Measurements from ENCODE around the gene GGTA1. TPM values are rescaled to one million over a fixed set of nuclear protein-coding genes. Genes with fewer than 3 reads are reported as not detected.
"Not testable (repeated sequence)": the region's sequence is repeated elsewhere in the genome, so short reads cannot be mapped to it uniquely, and the experiment has no call there.

The GGTA1 gene
- total and polyA plus RNA-seq, 4 experiments from 2014 or later = not detected

- H3K9me3 ChIP-seq (ENCODE audit: control insufficient read depth in 1 of 2, low read length in 2 of 2); CTCF ChIA-PET (ENCODE audit: partially characterized antibody); intact Hi-C loops (cut with micrococcal nuclease); H3K9me3 Mint-ChIP-seq; POLR2A ChIA-PET (ENCODE audit: partially characterized antibody); H3K36me3 Mint-ChIP-seq; H3K27ac Mint-ChIP-seq; H3K4me3 ChIP-seq (ENCODE audit: low read length in 2 of 2); H3K27me3 ChIP-seq (ENCODE audit: insufficient read depth, low read length); H3K4me1 ChIP-seq (ENCODE audit: insufficient read depth, low read length); DNase-seq; H3K4me3 Mint-ChIP-seq; H3K27ac ChIP-seq (ENCODE audit: low read depth, low read length); H3K36me3 ChIP-seq (ENCODE audit: insufficient read depth, low read length); H3K4me1 Mint-ChIP-seq: not testable (repeated sequence)
- H3K27me3 Mint-ChIP-seq = peaks cover 37 to 39% of the 10 kb centered on the region in 2 donors
Observed at GRCh38 chr9:121458449-121458848, 41.2 kb downstream of the GGTA1 start.

GRCh38 chr9:121455527-121456239, 44.0 kb downstream of the GGTA1 start:
- intact Hi-C loops (cut with micrococcal nuclease) = no loop called here
- no peaks in the 10 kb centered on the region for H3K9me3 ChIP-seq (ENCODE audit: control insufficient read depth in 1 of 2, low read length in 2 of 2)
- no peaks in the 10 kb centered on the region for H3K36me3 ChIP-seq (ENCODE audit: insufficient read depth, low read length)
- ChIA-PET POLR2A (ENCODE audit: partially characterized antibody) (no interaction called here), CTCF (ENCODE audit: partially characterized antibody) (interaction anchor here (0.7 to 1.5 kb wide), 2 partner anchors 8 to 10 kb away, joined by 3 to 4 read pairs; no protein-coding TSS in a partner anchor)
- no peak overlapping the region for H3K4me3 ChIP-seq (ENCODE audit: low read length in 2 of 2)
- peaks cover 0 to 2% (median 0%) of the 10 kb centered on the region in 8 donors for H3K9me3 Mint-ChIP-seq
- H3K27me3 Mint-ChIP-seq = peaks cover 34 to 36% of the 10 kb centered on the region in 2 donors
- H3K27ac ChIP-seq (ENCODE audit: low read depth, low read length) = no peak overlapping the region
- H3K4me1 Mint-ChIP-seq = peaks cover 0 to 3% (median under 1%) of the 10 kb centered on the region in 4 donors
- no peaks in the 10 kb centered on the region for H3K36me3 Mint-ChIP-seq
- H3K27me3 ChIP-seq (ENCODE audit: insufficient read depth, low read length) = no peaks in the 10 kb centered on the region
- no peak overlapping the region for H3K27ac Mint-ChIP-seq
- H3K4me3 Mint-ChIP-seq = no peak overlapping the region
- DNase-seq = no peak
- H3K4me1 ChIP-seq (ENCODE audit: insufficient read depth, low read length) = no peaks in the 10 kb centered on the region

GRCh38 chr9:121454972-121455371, 44.7 kb downstream of the GGTA1 start:
- CTCF ChIA-PET (ENCODE audit: partially characterized antibody) = interaction anchor here (1.5 kb wide), 1 partner anchor 8 kb away, joined by 4 read pairs; no protein-coding TSS in a partner anchor
- H3K27ac ChIP-seq (ENCODE audit: low read depth, low read length) = no peak overlapping the region
- H3K4me3 ChIP-seq (ENCODE audit: low read length in 2 of 2) = no peak overlapping the region
- Mint-ChIP-seq H3K27me3 (peaks cover 31 to 35% of the 10 kb centered on the region in 2 donors), H3K4me1 (peaks cover 0 to 3% (median under 1%) of the 10 kb centered on the region in 4 donors), H3K36me3 (no peaks in the 10 kb centered on the region), H3K4me3 (no peak overlapping the region), H3K9me3 (peaks cover 0 to 2% (median 0%) of the 10 kb centered on the region in 8 donors), H3K27ac (no peak overlapping the region)
- no peaks in the 10 kb centered on the region for H3K4me1 ChIP-seq (ENCODE audit: insufficient read depth, low read length)
- intact Hi-C loops (cut with micrococcal nuclease) = no loop called here
- no peak for DNase-seq
- POLR2A ChIA-PET (ENCODE audit: partially characterized antibody) = no interaction called here
- H3K9me3 ChIP-seq (ENCODE audit: control insufficient read depth in 1 of 2, low read length in 2 of 2) = no peaks in the 10 kb centered on the region
- no peaks in the 10 kb centered on the region for H3K36me3 ChIP-seq (ENCODE audit: insufficient read depth, low read length)
- no peaks in the 10 kb centered on the region for H3K27me3 ChIP-seq (ENCODE audit: insufficient read depth, low read length)

GRCh38 chr9:121453232-121453892, 46.3 kb downstream of the GGTA1 start:
- Histone ChIP-seq H3K27me3 (ENCODE audit: insufficient read depth, low read length) (no peaks in the 10 kb centered on the region), H3K9me3 (ENCODE audit: control insufficient read depth in 1 of 2, low read length in 2 of 2) (no peaks in the 10 kb centered on the region), H3K4me1 (ENCODE audit: insufficient read depth, low read length) (no peaks in the 10 kb centered on the region), H3K27ac (ENCODE audit: low read depth, low read length) (no peak overlapping the region), H3K36me3 (ENCODE audit: insufficient read depth, low read length) (no peaks in the 10 kb centered on the region), H3K4me3 (ENCODE audit: low read length in 2 of 2) (no peak overlapping the region)
- no peak for DNase-seq
- Mint-ChIP-seq H3K4me3 (no peak overlapping the region), H3K4me1 (peaks cover 0 to 1% (median 0%) of the 10 kb centered on the region in 4 donors), H3K27ac (no peak overlapping the region), H3K27me3 (peaks cover 19 to 27% of the 10 kb centered on the region in 2 donors), H3K36me3 (no peaks in the 10 kb centered on the region), H3K9me3 (peaks cover 0 to 2% (median 0%) of the 10 kb centered on the region in 8 donors)
- intact Hi-C loops (cut with micrococcal nuclease) = no loop called here
- CTCF ChIA-PET (ENCODE audit: partially characterized antibody) = no interaction called here
- POLR2A ChIA-PET (ENCODE audit: partially characterized antibody) = no interaction called here

GRCh38 chr9:121452085-121452484, 47.6 kb downstream of the GGTA1 start:
- ChIA-PET POLR2A (ENCODE audit: partially characterized antibody) (no interaction called here), CTCF (ENCODE audit: partially characterized antibody) (no interaction called here)
- Histone ChIP-seq H3K4me1 (ENCODE audit: insufficient read depth, low read length) (no peaks in the 10 kb centered on the region), H3K4me3 (ENCODE audit: low read length in 2 of 2) (no peak overlapping the region), H3K27me3 (ENCODE audit: insufficient read depth, low read length) (no peaks in the 10 kb centered on the region), H3K9me3 (ENCODE audit: control insufficient read depth in 1 of 2, low read length in 2 of 2) (no peaks in the 10 kb centered on the region), H3K36me3 (ENCODE audit: insufficient read depth, low read length) (no peaks in the 10 kb centered on the region), H3K27ac (ENCODE audit: low read depth, low read length) (no peak overlapping the region)
- DNase-seq = no peak
- Mint-ChIP-seq H3K4me1 (peaks cover 2 to 12% (median 7%) of the 10 kb centered on the region in 4 donors), H3K4me3 (no peak overlapping the region), H3K27ac (no peak overlapping the region), H3K36me3 (no peaks in the 10 kb centered on the region), H3K27me3 (peaks cover 28 to 32% of the 10 kb centered on the region in 2 donors), H3K9me3 (peaks cover 0 to 6% (median 0%) of the 10 kb centered on the region in 8 donors)
- intact Hi-C loops (cut with micrococcal nuclease) = no loop called here

- DNase-seq = no peak
- H3K27me3 ChIP-seq (ENCODE audit: insufficient read depth, low read length) = no peaks in the 10 kb centered on the region
- intact Hi-C loops (cut with micrococcal nuclease) = no loop called here
- Mint-ChIP-seq H3K27ac (no peak overlapping the region), H3K4me1 (peaks cover 2 to 12% (median 7%) of the 10 kb centered on the region in 4 donors), H3K27me3 (peaks cover 24 to 28% of the 10 kb centered on the region in 2 donors), H3K36me3 (no peaks in the 10 kb centered on the region), H3K9me3 (peaks cover 0 to 6% (median 0%) of the 10 kb centered on the region in 8 donors), H3K4me3 (no peak overlapping the region)
- H3K9me3 ChIP-seq (ENCODE audit: control insufficient read depth in 1 of 2, low read length in 2 of 2) = no peaks in the 10 kb centered on the region
- no peaks in the 10 kb centered on the region for H3K4me1 ChIP-seq (ENCODE audit: insufficient read depth, low read length)
- H3K36me3 ChIP-seq (ENCODE audit: insufficient read depth, low read length) = no peaks in the 10 kb centered on the region
- H3K27ac ChIP-seq (ENCODE audit: low read depth, low read length) = no peak overlapping the region
- CTCF ChIA-PET (ENCODE audit: partially characterized antibody) = interaction anchor here (0.9 kb wide), 1 partner anchor 12 kb away, joined by 4 read pairs; no protein-coding TSS in a partner anchor
- POLR2A ChIA-PET (ENCODE audit: partially characterized antibody) = no interaction called here
- H3K4me3 ChIP-seq (ENCODE audit: low read length in 2 of 2) = no peak overlapping the region
Observed at GRCh38 chr9:121451586-121451985, 48.1 kb downstream of the GGTA1 start.

GRCh38 chr9:121450241-121450640, 49.4 kb downstream of the GGTA1 start:
- Mint-ChIP-seq H3K27ac (no peak overlapping the region), H3K4me1 (peaks cover 2 to 12% (median 7%) of the 10 kb centered on the region in 4 donors), H3K4me3 (no peak overlapping the region), H3K9me3 (peaks cover 0 to 6% (median 0%) of the 10 kb centered on the region in 8 donors), H3K36me3 (no peaks in the 10 kb centered on the region), H3K27me3 (peaks cover 27 to 31% of the 10 kb centered on the region in 2 donors)
- Histone ChIP-seq H3K9me3 (ENCODE audit: control insufficient read depth in 1 of 2, low read length in 2 of 2) (no peaks in the 10 kb centered on the region), H3K4me3 (ENCODE audit: low read length in 2 of 2) (no peak overlapping the region), H3K27me3 (ENCODE audit: insufficient read depth, low read length) (no peaks in the 10 kb centered on the region), H3K27ac (ENCODE audit: low read depth, low read length) (no peak overlapping the region), H3K4me1 (ENCODE audit: insufficient read depth, low read length) (no peaks in the 10 kb centered on the region), H3K36me3 (ENCODE audit: insufficient read depth, low read length) (no peaks in the 10 kb centered on the region)
- no peak for DNase-seq
- POLR2A ChIA-PET (ENCODE audit: partially characterized antibody) = no interaction called here
- intact Hi-C loops (cut with micrococcal nuclease) = no loop called here
- CTCF ChIA-PET (ENCODE audit: partially characterized antibody) = no interaction called here

Measured in CD4-positive, alpha-beta memory T cell (primary cell).